Smooth muscle cell (in vitro differentiated cells): ENCODE measurements around the gene ANKRD13B. TPM values are rescaled to one million over a fixed set of nuclear protein-coding genes. Genes with fewer than 3 reads are reported as not detected.
A peak's percentile ranks its signal among the peaks of the same experiment; 100 is the strongest.

Experiments used
- DNase-seq: peaks from one replicate; lab custom pipeline; 2025; ENCODE audit not compliant: unreplicated experiment; lab: John Stamatoyannopoulos, UW
- H2AFZ ChIP-seq: fragments of 200-600 bp; sonication (generic); 2 replicates; pipeline ENCODE4 v1.6.0; 2016; ENCODE audit warnings: antibody characterized with exemption, low read depth, mild to moderate bottlenecking
- H3F3A ChIP-seq: fragments of 200-600 bp; sonication (generic); 2 replicates; pipeline ENCODE4 v1.6.0; 2017; ENCODE audit warnings: antibody characterized with exemption, low read depth
- H3K27ac ChIP-seq: fragments of 200-600 bp; sonication (generic); 2 replicates; pipeline ENCODE4 v1.5.1; 2016; ENCODE audit warnings: low read depth, mild to moderate bottlenecking
- H3K27me3 ChIP-seq: fragments of 200-600 bp; sonication (generic); 2 replicates; pipeline ENCODE4 v1.6.1; 2016; ENCODE audit warnings: low read depth, mild to moderate bottlenecking
- H3K36me3 ChIP-seq: fragments of 200-600 bp; sonication (generic); 2 replicates; pipeline ENCODE4 v1.5.1; 2016; ENCODE audit warnings: low read depth
- H3K4me1 ChIP-seq: fragments of 200-600 bp; sonication (generic); 2 replicates; pipeline ENCODE4 v1.5.1; 2016; ENCODE audit warnings: low read depth
- H3K4me2 ChIP-seq: fragments of 200-600 bp; sonication (generic); 2 replicates; pipeline ENCODE4 v1.6.0; 2016; ENCODE audit warnings: mild to moderate bottlenecking
- H3K4me3 ChIP-seq: fragments of 200-600 bp; sonication (generic); 2 replicates; pipeline ENCODE4 v1.5.1; 2016; ENCODE audit warnings: mild to moderate bottlenecking
- H3K79me2 ChIP-seq: fragments of 200-600 bp; sonication (generic); 2 replicates; pipeline ENCODE4 v1.6.0; 2016; ENCODE audit warnings: low read depth, mild to moderate bottlenecking
- H3K9ac ChIP-seq: fragments of 200-600 bp; sonication (generic); 2 replicates; pipeline ENCODE4 v1.6.0; 2016; ENCODE audit warnings: low read depth
- H3K9me3 ChIP-seq: fragments of 200-600 bp; sonication (generic); replicated peaks from 2 replicates; pipeline ENCODE4 v1.5.1; 2016; ENCODE audit warnings: low read depth
- H4K20me1 ChIP-seq: fragments of 200-600 bp; sonication (generic); 2 replicates; pipeline ENCODE4 v1.6.0; 2016; ENCODE audit warnings: low read depth
- CTCF ChIP-seq: fragments of 200-600 bp; sonication (generic); IDR thresholded peaks from 2 replicates; pipeline ENCODE4 v1.5.1; 2017; ENCODE audit warnings: borderline replicate concordance, mild to moderate bottlenecking, antibody characterized with exemption; ENCODE audit not compliant: insufficient read depth, poor library complexity, severe bottlenecking
- WGBS: methylation state at CpG from one replicate; pipeline ENCODE4 v1.1.7; 2016; ENCODE audit warnings: low lambda C conversion rate; 5-methylcytosine and 5-hydroxymethylcytosine counted together
- polyA plus RNA-seq: library from polyadenylated mRNA; unstranded; fragments of >200 nt; fragmentation: Nextera tagmentation; extraction: Ambion mirVana; gene quantifications from 2 replicates; pipeline ENCODE4 v1.2.1, GENCODE V29; 2016
- total RNA-seq: library from RNA; depleted of rRNA; stranded (reverse); fragments of >200 nt; gene quantifications from 2 replicates; pipeline ENCODE4 v1.2.3, GENCODE V29; 2014

The ANKRD13B gene
- total and polyA plus RNA-seq, 2 experiments from 2014 or later, result 3.6 to 6.8 TPM

- TF ChIP-seq CTCF, result peak; percentile 80
- no peaks in the 10 kb centered on the region for H3K36me3 ChIP-seq
- no peaks in the 10 kb centered on the region for H3K9me3 ChIP-seq
- no peaks in the 10 kb centered on the region for H4K20me1 ChIP-seq
- 22% methylated on average over 55 of the region's 62 CpGs for WGBS
- H2AFZ ChIP-seq, result no peak overlapping the region
- H3K4me3 ChIP-seq, result peak overlapping the region; percentile 29
- no peak overlapping the region for H3K9ac ChIP-seq
- H3K4me2 ChIP-seq, result peak overlapping the region; percentile 76
- no peaks in the 10 kb centered on the region for H3K27me3 ChIP-seq
- DNase-seq, result peak; percentile 55
- peaks cover 16% of the 10 kb centered on the region for H3K4me1 ChIP-seq
- H3K79me2 ChIP-seq, result peaks cover 7% of the 10 kb centered on the region
- peak overlapping the region; percentile 5 for H3K27ac ChIP-seq
- H3F3A ChIP-seq, result peaks cover 7% of the 10 kb centered on the region
These were observed 20.0 kb upstream of the ANKRD13B start for GRCh38 chr17:29572691-29573557.

GRCh38 chr17:29573558-29573869 lies 19.4 kb upstream of the ANKRD13B start:
- H3F3A ChIP-seq, result peaks cover 7% of the 10 kb centered on the region
- no peak for DNase-seq
- no peak overlapping the region for H3K9ac ChIP-seq
- no peak overlapping the region for H2AFZ ChIP-seq
- H3K36me3 ChIP-seq, result no peaks in the 10 kb centered on the region
- H3K9me3 ChIP-seq, result no peaks in the 10 kb centered on the region
- no peaks in the 10 kb centered on the region for H4K20me1 ChIP-seq
- H3K4me1 ChIP-seq, result peaks cover 16% of the 10 kb centered on the region
- WGBS, result 96% methylated on average over 6 of the region's 6 CpGs
- H3K79me2 ChIP-seq, result peaks cover 7% of the 10 kb centered on the region
- no peaks in the 10 kb centered on the region for H3K27me3 ChIP-seq
- no peak for TF ChIP-seq CTCF
- H3K4me3 ChIP-seq, result no peak overlapping the region
- H3K27ac ChIP-seq, result no peak overlapping the region
- no peak overlapping the region for H3K4me2 ChIP-seq

DNA sequence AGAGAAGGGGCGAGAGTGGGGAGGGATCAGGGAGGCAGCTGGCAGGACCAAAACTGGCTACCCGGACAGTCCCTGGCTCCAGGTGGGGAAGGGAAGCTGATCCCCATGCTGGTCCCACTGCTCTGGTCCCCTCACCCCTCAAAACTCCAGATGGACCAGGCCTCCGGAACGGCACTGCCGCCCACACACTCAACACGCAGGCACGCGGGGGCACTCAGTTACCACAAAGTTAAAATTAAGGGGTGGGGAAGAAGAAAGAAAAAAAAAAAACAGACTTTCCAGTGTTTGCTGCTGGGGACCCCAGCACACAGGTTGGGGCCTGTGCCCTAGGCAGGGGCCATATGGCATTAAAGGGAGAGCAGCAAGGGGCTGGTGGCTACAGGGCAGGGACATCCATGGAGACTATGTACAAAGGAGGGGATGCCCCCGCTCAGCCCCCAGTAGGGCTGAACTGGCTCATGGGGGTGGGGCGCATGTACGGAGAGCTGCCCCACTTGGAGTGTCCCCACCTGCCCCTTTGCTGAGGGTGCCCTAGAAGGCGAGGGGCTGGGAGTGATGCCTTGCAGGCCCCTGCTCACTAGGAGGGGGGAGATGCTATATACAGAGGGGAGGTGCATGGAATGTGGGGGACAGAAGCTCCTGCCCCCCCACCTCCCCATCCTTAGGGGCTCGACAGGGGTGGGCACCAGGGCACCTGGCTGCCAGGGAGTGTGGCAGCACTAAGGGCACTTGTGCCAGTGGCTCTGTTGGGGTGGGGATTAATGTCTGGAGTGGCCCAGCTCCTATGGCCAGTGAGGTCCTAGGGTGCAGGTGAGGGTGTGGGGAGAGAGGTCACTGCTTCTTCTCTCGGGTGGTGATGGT lies 18.8 kb upstream of the ANKRD13B start:
- no peak for TF ChIP-seq CTCF
- no peak for DNase-seq
- WGBS, result 86% methylated on average over 13 of the region's 14 CpGs

More for the DNA sequence above, 18.8 kb upstream of the ANKRD13B start:
- Histone ChIP-seq H3K4me3 (no peak overlapping the region), H3K4me1 (peaks cover 15% of the 10 kb centered on the region), H3K79me2 (peaks cover 7% of the 10 kb centered on the region), H3F3A (peaks cover 6% of the 10 kb centered on the region), H3K27me3 (no peaks in the 10 kb centered on the region), H3K36me3 (no peaks in the 10 kb centered on the region), H4K20me1 (no peaks in the 10 kb centered on the region), H2AFZ (no peak overlapping the region), H3K27ac (no peak overlapping the region), H3K9me3 (no peaks in the 10 kb centered on the region), H3K4me2 (no peak overlapping the region), H3K9ac (no peak overlapping the region)
